Mucosa of gallbladder (tissue), 1 donor: Measurements from ENCODE around the gene MAPK6. TPM values are rescaled to one million over a fixed set of nuclear protein-coding genes. Genes with fewer than 3 reads are reported as not detected.
"Not testable (repeated sequence)": the region's sequence is repeated elsewhere in the genome, so short reads cannot be mapped to it uniquely, and the experiment has no call there.

Experiments used
- DNase-seq: peaks from one replicate; pipeline ENCODE4 v3.0.0-alpha.2; 2020; ENCODE audit warnings: low spot score
- total RNA-seq: library from RNA; stranded (reverse); gene quantifications from one replicate; pipeline ENCODE4 v1.2.1, GENCODE V29; 2021
- donor health status: DM: no; HTN: no; CAD: no.

Gene MAPK6
- 41.2 TPM for total RNA-seq

- DNase-seq, result peak; percentile 95
Observed at GRCh38 chr15:52018693-52019393, at the start of gene MAPK6. TSS of gene MAPK6 (plus strand) at chr15:52019219. CDS start at chr15:52046461, 27,242 bp downstream.

- DNase-seq, result no peak
Observed at GRCh38 chr15:51969728-51970127, 49.3 kb upstream of the MAPK6 start.

- DNase-seq, result no peak
Observed at GRCh38 chr15:51970132-51970817, 48.7 kb upstream of the MAPK6 start.

- DNase-seq, result no peak
Observed at GRCh38 chr15:51971032-51971374, 48.0 kb upstream of the MAPK6 start.

- DNase-seq, result peak; percentile 95
Observed at GRCh38 chr15:51971375-51972133, 47.5 kb upstream of the MAPK6 start, which contains the start of gene LEO1. TSS of gene LEO1 (minus strand) at chr15:51971778. CDS start at chr15:51971745, 33 bp downstream.

- no peak for DNase-seq
Observed at GRCh38 chr15:51973220-51973619, 45.8 kb upstream of the MAPK6 start.

- DNase-seq, result no peak
Observed at GRCh38 chr15:51973775-51974174, 45.2 kb upstream of the MAPK6 start.

- DNase-seq, result peak; percentile 19
Observed at GRCh38 chr15:51982013-51982769, 36.8 kb upstream of the MAPK6 start.

- DNase-seq, result no peak
Observed at GRCh38 chr15:51982770-51983103, 36.3 kb upstream of the MAPK6 start.

GRCh38 chr15:51991141-51991540 is 27.9 kb upstream of the MAPK6 start:
- DNase-seq, result no peak

GRCh38 chr15:51992953-51993352 is 26.1 kb upstream of the MAPK6 start:
- no peak for DNase-seq

GRCh38 chr15:52002351-52002750 is 16.7 kb upstream of the MAPK6 start:
- no peak for DNase-seq

GRCh38 chr15:52003089-52003488 is 15.9 kb upstream of the MAPK6 start:
- DNase-seq, result not testable (repeated sequence)

- DNase-seq, result no peak
Observed at GRCh38 chr15:52003710-52004109, 15.3 kb upstream of the MAPK6 start.

GRCh38 chr15:52004806-52005205 is 14.2 kb upstream of the MAPK6 start:
- DNase-seq, result no peak

- no peak for DNase-seq
Observed at GRCh38 chr15:52005748-52006701, 13.0 kb upstream of the MAPK6 start.

- DNase-seq, result no peak
Observed at GRCh38 chr15:52006702-52007340, 12.2 kb upstream of the MAPK6 start.

GRCh38 chr15:52008359-52008697 is 10.7 kb upstream of the MAPK6 start:
- no peak for DNase-seq

GRCh38 chr15:52008698-52009434 is 10.2 kb upstream of the MAPK6 start:
- DNase-seq, result no peak
